AG09319 (cell line): Measurements from ENCODE around the gene KCNAB2.

Experiments
- DNase-seq: peaks from one replicate; pipeline ENCODE4 v3.0.0-alpha.2; 2010; ENCODE audit warnings: low read depth; ENCODE audit errors: extremely low read depth
- CTCF ChIP-seq: IDR thresholded peaks from 2 replicates; pipeline ENCODE4 v1.5.1; 2011; ENCODE audit warnings: low read depth, mild to moderate bottlenecking, inconsistent platforms, low read length, moderate library complexity

The KCNAB2 gene

GRCh38 chr1:6108476-6108875, 62.8 kb downstream of the KCNAB2 start:
- DNase-seq, result no peak
- TF ChIP-seq CTCF, result no peak

- peak; percentile 48 for TF ChIP-seq CTCF
- DNase-seq, result no peak
These were observed 63.4 kb downstream of the KCNAB2 start for GRCh38 chr1:6108937-6109614.

- TF ChIP-seq CTCF, result no peak
These were observed 64.0 kb downstream of the KCNAB2 start for GRCh38 chr1:6109688-6110087.

DNA sequence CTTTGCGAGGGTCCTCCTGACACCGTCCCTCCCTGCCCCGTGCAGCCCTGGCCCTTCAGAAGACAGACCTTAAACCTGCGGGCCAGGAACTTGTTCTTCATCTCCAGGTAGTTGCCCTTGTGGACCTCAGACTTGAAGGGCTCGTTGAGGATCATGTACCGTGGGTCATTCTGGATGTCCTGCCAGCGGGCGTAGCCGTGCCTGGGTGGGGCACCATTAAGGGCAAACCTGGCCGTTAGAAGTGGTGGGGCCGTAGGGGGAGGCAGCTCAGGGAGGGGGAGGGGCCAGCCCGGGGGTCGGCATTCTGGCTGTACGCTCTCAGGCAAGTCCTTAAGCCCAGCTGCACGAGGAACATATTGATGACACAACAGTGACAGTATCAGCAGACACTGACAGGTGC, 64.6 kb downstream of the KCNAB2 start:
- TF ChIP-seq CTCF, result no peak
- no peak for DNase-seq

More at GRCh38 chr1:6109688-6110087, 64.0 kb downstream of the KCNAB2 start:
- no peak for DNase-seq

- DNase-seq, result no peak
These were observed 65.9 kb downstream of the KCNAB2 start for GRCh38 chr1:6111571-6111970.

DNA sequence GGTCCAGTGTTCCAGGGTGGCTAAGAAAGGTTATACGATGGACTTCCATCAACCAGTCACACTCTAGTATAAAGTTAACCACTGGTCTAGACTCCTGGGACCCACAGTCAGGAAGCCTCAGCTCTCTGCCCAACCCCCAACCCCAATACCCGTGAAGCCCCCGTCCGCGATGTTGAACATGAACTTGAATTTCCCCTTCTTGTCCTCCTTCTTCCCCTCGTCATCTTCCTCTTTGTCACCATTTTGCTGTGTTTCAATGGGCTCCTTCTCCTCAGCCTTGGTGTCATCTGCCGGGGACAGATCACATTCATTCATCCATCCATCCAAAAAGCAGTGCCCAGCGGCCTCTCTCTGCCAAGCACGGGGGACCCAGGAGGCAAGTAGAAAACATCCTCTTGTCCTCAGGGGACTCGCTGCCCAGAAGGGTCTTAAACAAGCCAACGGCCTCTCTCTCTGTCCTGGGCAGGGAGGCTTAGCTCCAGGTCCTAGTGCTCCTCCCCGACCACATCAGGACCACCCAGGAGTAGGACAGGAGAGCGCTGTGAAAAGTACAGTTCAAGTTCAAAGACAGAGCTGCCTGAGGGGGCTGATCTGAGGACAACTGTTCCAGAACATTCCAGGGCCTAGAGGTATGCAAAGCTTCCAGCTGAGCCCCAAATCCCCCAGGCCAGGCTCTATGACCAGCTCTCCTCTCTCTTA, 66.5 kb downstream of the KCNAB2 start:
- no peak for TF ChIP-seq CTCF
- no peak for DNase-seq

More at GRCh38 chr1:6111571-6111970, 65.9 kb downstream of the KCNAB2 start:
- TF ChIP-seq CTCF, result no peak

DNA sequence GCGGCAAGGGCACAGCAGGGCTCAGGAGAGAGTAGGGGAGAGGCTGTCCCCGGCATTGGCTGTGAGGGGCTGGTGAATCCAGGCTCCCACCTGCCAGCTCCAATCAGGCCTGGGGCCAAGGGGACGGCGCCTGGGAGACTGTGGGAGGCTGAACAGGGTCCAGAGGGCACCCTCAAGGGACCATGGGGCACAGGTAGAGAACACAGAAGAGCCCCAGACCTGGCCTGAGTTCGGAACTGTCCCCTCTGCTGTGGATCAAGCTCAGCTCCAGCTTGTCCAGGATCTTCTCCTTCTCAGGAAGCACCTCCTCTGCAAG, 67.0 kb downstream of the KCNAB2 start:
- DNase-seq, result no peak
- no peak for TF ChIP-seq CTCF
